Measurements from ENCODE around the gene CCR2. TPM values are rescaled to one million over a fixed set of nuclear protein-coding genes. Genes with fewer than 3 reads are reported as not detected.

CCR2 gene
- polyA plus RNA-seq, 3 donors, result 20.5 to 181 (median 145) TPM

DNA sequence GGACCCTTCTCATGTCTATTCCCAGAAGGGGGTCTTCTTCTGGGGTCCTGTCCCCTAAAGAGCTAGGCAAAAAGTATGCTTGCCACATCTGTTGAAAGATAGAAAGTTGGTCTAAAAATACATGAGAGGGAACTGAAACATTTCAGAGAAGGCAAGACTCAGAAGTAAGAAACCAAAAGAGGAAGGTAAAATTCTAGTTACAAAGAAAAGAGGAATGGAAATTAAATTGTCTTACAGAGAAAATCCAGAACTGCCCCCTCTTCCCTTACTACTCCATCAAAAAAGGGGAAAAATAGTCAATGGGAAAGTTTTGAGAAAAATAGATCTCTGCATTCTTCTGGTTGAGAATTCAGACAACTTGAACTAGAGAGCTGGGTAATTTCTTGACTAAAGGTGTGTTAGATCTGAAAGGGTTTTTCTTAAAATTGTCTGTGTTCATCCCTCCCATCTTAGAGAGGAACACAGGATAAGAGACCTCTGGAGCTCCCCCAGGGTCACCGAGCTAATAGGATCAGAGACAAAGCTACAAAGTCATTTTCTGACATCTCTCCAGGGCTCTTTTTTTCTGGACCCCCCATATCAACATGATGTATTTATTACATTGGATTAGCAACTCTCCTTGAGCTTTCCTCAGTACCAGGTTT lies 32.3 kb upstream of the CCR2 start:
- peaks cover 80% of the 10 kb centered on the region for H3K4me1 Mint-ChIP-seq
- peaks cover 0 to 3% (median 0%) of the 10 kb centered on the region in 3 donors for H3K27me3 Mint-ChIP-seq (ENCODE audit: low read depth in 3 of 3)
- Histone ChIP-seq H3K9ac (ENCODE audit: insufficient read depth, low read length, poor library complexity, severe bottlenecking) (peak overlapping the region; percentile 41), H3K4me2 (replicated peaks; ENCODE audit: extremely low read depth, low read length, poor library complexity, severe bottlenecking) (peak overlapping the region; percentile 71), H3K9me3 (replicated peaks in 1 of 2; ENCODE audit: control insufficient read depth in 1 of 2, insufficient read depth in 1 of 2, low read length in 2 of 2) (peaks cover 3 to 5% of the 10 kb centered on the region in 2 donors), H3K27me3 (ENCODE audit: control insufficient read depth in 2 of 2, insufficient read depth in 2 of 2, low read length in 2 of 2) (no peaks in the 10 kb centered on the region), H3K79me2 (ENCODE audit: insufficient read depth, low read length) (no peaks in the 10 kb centered on the region), H3K36me3 (replicated peaks in 1 of 2; ENCODE audit: control insufficient read depth in 1 of 2, insufficient read depth in 2 of 2, low read length in 2 of 2) (no peaks in the 10 kb centered on the region), H3K4me3 (replicated peaks in 1 of 3; ENCODE audit: low read depth in 2 of 3, low read length in 3 of 3) (peak overlapping the region in 1 of 3 experiments; percentile 59), H3K4me1 (ENCODE audit: control insufficient read depth in 1 of 2, insufficient read depth in 2 of 2, low read length in 2 of 2) (peaks cover 82 to 91% of the 10 kb centered on the region in 2 donors), H2AFZ (ENCODE audit: insufficient read depth, low read depth, low read length, poor library complexity, severe bottlenecking) (no peak overlapping the region), H4K20me1 (ENCODE audit: insufficient read depth, low read length) (no peaks in the 10 kb centered on the region), H3K27ac (ENCODE audit: low read depth in 1 of 2, low read length in 2 of 2) (peak overlapping the region; percentile 81 to 87)
- intact Hi-C loops (cut with micrococcal nuclease), result loop anchor here in 1 of 2 donors (5.0 kb wide), 1 partner anchor 36 kb away; no protein-coding TSS in a partner anchor
- no CpG with 5 or more reads among the region's 1 CpG for WGBS (ENCODE audit: insufficient coverage)
- peak overlapping the region in 1 of 2 donors; percentile 59 for H3K4me3 Mint-ChIP-seq
- H3K36me3 Mint-ChIP-seq, result no peaks in the 10 kb centered on the region
- H3K27ac Mint-ChIP-seq, result peak overlapping the region; percentile 85 to 94 (median 90)
- DNase-seq, result peak in 2 of 3 donors; percentile 56 to 74
- H3K9me3 Mint-ChIP-seq, result peaks cover 0 to 8% (median 2%) of the 10 kb centered on the region in 7 donors
- TF ChIP-seq, protein P1, sequence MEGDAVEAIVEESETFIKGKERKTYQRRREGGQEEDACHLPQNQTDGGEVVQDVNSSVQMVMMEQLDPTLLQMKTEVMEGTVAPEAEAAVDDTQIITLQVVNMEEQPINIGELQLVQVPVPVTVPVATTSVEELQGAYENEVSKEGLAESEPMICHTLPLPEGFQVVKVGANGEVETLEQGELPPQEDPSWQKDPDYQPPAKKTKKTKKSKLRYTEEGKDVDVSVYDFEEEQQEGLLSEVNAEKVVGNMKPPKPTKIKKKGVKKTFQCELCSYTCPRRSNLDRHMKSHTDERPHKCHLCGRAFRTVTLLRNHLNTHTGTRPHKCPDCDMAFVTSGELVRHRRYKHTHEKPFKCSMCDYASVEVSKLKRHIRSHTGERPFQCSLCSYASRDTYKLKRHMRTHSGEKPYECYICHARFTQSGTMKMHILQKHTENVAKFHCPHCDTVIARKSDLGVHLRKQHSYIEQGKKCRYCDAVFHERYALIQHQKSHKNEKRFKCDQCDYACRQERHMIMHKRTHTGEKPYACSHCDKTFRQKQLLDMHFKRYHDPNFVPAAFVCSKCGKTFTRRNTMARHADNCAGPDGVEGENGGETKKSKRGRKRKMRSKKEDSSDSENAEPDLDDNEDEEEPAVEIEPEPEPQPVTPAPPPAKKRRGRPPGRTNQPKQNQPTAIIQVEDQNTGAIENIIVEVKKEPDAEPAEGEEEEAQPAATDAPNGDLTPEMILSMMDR (IDR thresholded peaks at IDR 0.05), result no peak

DNA sequence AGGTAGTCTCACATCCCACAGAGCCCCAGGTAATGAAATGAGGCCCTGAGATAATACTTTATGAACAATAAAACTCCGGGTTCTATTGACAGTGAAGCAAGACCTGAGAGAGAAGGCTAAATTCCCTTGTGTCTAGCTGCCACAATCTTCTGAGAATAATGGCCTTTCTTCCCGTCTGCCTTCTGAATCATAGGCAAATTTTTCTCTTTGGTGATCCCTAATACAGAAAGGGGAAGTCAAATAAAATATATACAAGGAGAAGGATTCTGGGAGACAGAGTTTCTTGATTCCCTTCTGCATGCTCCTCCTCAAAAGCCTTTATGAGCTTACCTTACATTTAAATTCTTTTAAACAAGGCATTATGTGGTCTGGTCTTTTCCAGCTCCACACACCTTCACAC lies 29.9 kb upstream of the CCR2 start:
- peak; percentile 35 to 69 (median 57) for DNase-seq
- intact Hi-C loops (cut with micrococcal nuclease), result loop anchor here in 1 of 2 donors (5.0 kb wide), 1 partner anchor 33 kb away; no protein-coding TSS in a partner anchor

More for the DNA sequence above, 29.9 kb upstream of the CCR2 start:
- Mint-ChIP-seq H3K27me3 (ENCODE audit: low read depth in 3 of 3) (peaks cover 0 to 3% (median 0%) of the 10 kb centered on the region in 3 donors), H3K27ac (peak overlapping the region; percentile 20 to 72 (median 55)), H3K4me1 (peaks cover 57% of the 10 kb centered on the region), H3K9me3 (peaks cover 0 to 8% (median 2%) of the 10 kb centered on the region in 7 donors), H3K36me3 (no peaks in the 10 kb centered on the region), H3K4me3 (no peak overlapping the region)
- H3K27ac ChIP-seq (ENCODE audit: low read depth in 1 of 2, low read length in 2 of 2), result peak overlapping the region in 1 of 2 donors; percentile 87
- peaks cover 58 to 67% of the 10 kb centered on the region in 2 donors for H3K4me1 ChIP-seq (ENCODE audit: control insufficient read depth in 1 of 2, insufficient read depth in 2 of 2, low read length in 2 of 2)
- H3K27me3 ChIP-seq (ENCODE audit: control insufficient read depth in 2 of 2, insufficient read depth in 2 of 2, low read length in 2 of 2), result no peaks in the 10 kb centered on the region
- TF ChIP-seq, protein P1 (IDR thresholded peaks at IDR 0.05), result no peak
- no peak overlapping the region for H3K4me3 ChIP-seq (replicated peaks in 1 of 3; ENCODE audit: low read depth in 2 of 3, low read length in 3 of 3)
- H4K20me1 ChIP-seq (ENCODE audit: insufficient read depth, low read length), result no peaks in the 10 kb centered on the region
- no peak overlapping the region for H3K9ac ChIP-seq (ENCODE audit: insufficient read depth, low read length, poor library complexity, severe bottlenecking)
- no CpG with 5 or more reads among the region's 2 CpGs for WGBS (ENCODE audit: insufficient coverage)
- no peak overlapping the region for H3K4me2 ChIP-seq (replicated peaks; ENCODE audit: extremely low read depth, low read length, poor library complexity, severe bottlenecking)
- H3K79me2 ChIP-seq (ENCODE audit: insufficient read depth, low read length), result no peaks in the 10 kb centered on the region
- H3K9me3 ChIP-seq (replicated peaks in 1 of 2; ENCODE audit: control insufficient read depth in 1 of 2, insufficient read depth in 1 of 2, low read length in 2 of 2), result peaks cover 11 to 16% of the 10 kb centered on the region in 2 donors
- H2AFZ ChIP-seq (ENCODE audit: insufficient read depth, low read depth, low read length, poor library complexity, severe bottlenecking), result no peak overlapping the region
- no peaks in the 10 kb centered on the region for H3K36me3 ChIP-seq (replicated peaks in 1 of 2; ENCODE audit: control insufficient read depth in 1 of 2, insufficient read depth in 2 of 2, low read length in 2 of 2)

Data from CD14-positive monocyte (primary cell).